GM12875 (cell line): ENCODE data around the gene NFATC3.

Experiments
- H3K4me3 ChIP-seq: one replicate; pipeline ENCODE4 v1.5.1; 2011; ENCODE audit warnings: low read depth, low read length, control low read depth
- CTCF ChIP-seq: IDR thresholded peaks from 2 replicates; pipeline ENCODE4 v1.5.1; 2011; ENCODE audit warnings: low read depth, mild to moderate bottlenecking, control low read depth, inconsistent platforms, low read length, moderate library complexity, borderline replicate concordance; ENCODE audit not compliant: insufficient read depth

Gene NFATC3

GRCh38 chr16:68215302-68215701 is 130.1 kb downstream of the NFATC3 start:
- TF ChIP-seq CTCF = no peak
- no peak overlapping the region for H3K4me3 ChIP-seq

- no peak for TF ChIP-seq CTCF
- no peak overlapping the region for H3K4me3 ChIP-seq
These were observed 131.1 kb downstream of the NFATC3 start for GRCh38 chr16:68216240-68216639.

GRCh38 chr16:68217506-68217905 is 132.3 kb downstream of the NFATC3 start:
- no peak for TF ChIP-seq CTCF
- H3K4me3 ChIP-seq = no peak overlapping the region

GRCh38 chr16:68219725-68220351 is 134.7 kb downstream of the NFATC3 start:
- no peak for TF ChIP-seq CTCF
- no peak overlapping the region for H3K4me3 ChIP-seq

GRCh38 chr16:68223072-68223471 is 137.9 kb downstream of the NFATC3 start:
- TF ChIP-seq CTCF = no peak
- no peak overlapping the region for H3K4me3 ChIP-seq

- no peak overlapping the region for H3K4me3 ChIP-seq
- no peak for TF ChIP-seq CTCF
These were observed 140.9 kb downstream of the NFATC3 start for GRCh38 chr16:68226116-68226515.

GRCh38 chr16:68227183-68227793 is 142.1 kb downstream of the NFATC3 start:
- no peak for TF ChIP-seq CTCF
- no peak overlapping the region for H3K4me3 ChIP-seq
